Measurements from ENCODE around the gene WT1. TPM values are rescaled to one million over a fixed set of nuclear protein-coding genes. Genes with fewer than 3 reads are reported as not detected.
A peak's percentile ranks its signal among the peaks of the same experiment; 100 is the strongest.

The WT1 gene
- total and polyA plus RNA-seq, 8 donors = 0.13 to 3.6 (median 1.5) TPM

GRCh38 chr11:32433101-32433913 is 2.0 kb downstream of the WT1 start:
- TF ChIP-seq CTCF (IDR thresholded peaks at IDR 0.05) = no peak
- intact Hi-C loops (cut with DNase I) = no loop called here
- ATAC-seq (no peak), DNase-seq (no peak)
- Histone ChIP-seq H3K9me3 (no peaks in the 10 kb centered on the region), H3K36me3 (no peaks in the 10 kb centered on the region), H3K27me3 (peaks cover 95 to 100% of the 10 kb centered on the region in 2 donors), H3K4me3 (no peak overlapping the region), H3K4me1 (peaks cover 6 to 30% of the 10 kb centered on the region in 2 donors), H3K27ac (no peak overlapping the region)

- intact Hi-C loops (cut with DNase I) = no loop called here
- TF ChIP-seq CTCF (IDR thresholded peaks at IDR 0.05) = no peak
- no peak for ATAC-seq
- H3K27ac ChIP-seq = no peak overlapping the region
- DNase-seq = no peak
- H3K4me3 ChIP-seq = no peak overlapping the region
- H3K9me3 ChIP-seq = no peaks in the 10 kb centered on the region
- H3K27me3 ChIP-seq = peaks cover 95 to 100% of the 10 kb centered on the region in 2 donors
- H3K36me3 ChIP-seq = no peaks in the 10 kb centered on the region
- peaks cover 6 to 30% of the 10 kb centered on the region in 2 donors for H3K4me1 ChIP-seq
These were observed 2.8 kb downstream of the WT1 start for GRCh38 chr11:32432565-32432964.

GRCh38 chr11:32430568-32431381 is 4.6 kb downstream of the WT1 start:
- intact Hi-C loops (cut with DNase I) = no loop called here
- Histone ChIP-seq H3K27ac (no peak overlapping the region), H3K4me3 (no peak overlapping the region), H3K4me1 (peaks cover 6 to 36% of the 10 kb centered on the region in 2 donors), H3K36me3 (no peaks in the 10 kb centered on the region), H3K27me3 (peaks cover 95 to 100% of the 10 kb centered on the region in 2 donors), H3K9me3 (no peaks in the 10 kb centered on the region)
- TF ChIP-seq CTCF (IDR thresholded peaks at IDR 0.05) = no peak
- ATAC-seq (no peak), DNase-seq (peak in 1 of 4 donors; percentile 72)

GRCh38 chr11:32429477-32429876 is 5.9 kb downstream of the WT1 start:
- Histone ChIP-seq H3K27ac (no peak overlapping the region), H3K4me3 (no peak overlapping the region), H3K36me3 (no peaks in the 10 kb centered on the region), H3K4me1 (peaks cover 5 to 23% of the 10 kb centered on the region in 2 donors), H3K27me3 (peaks cover 87 to 100% of the 10 kb centered on the region in 2 donors), H3K9me3 (no peaks in the 10 kb centered on the region)
- intact Hi-C loops (cut with DNase I) = no loop called here
- no peak for ATAC-seq
- TF ChIP-seq CTCF (IDR thresholded peaks at IDR 0.05) = no peak
- DNase-seq = no peak
